ENCODE data around the gene PCIF1.

Gene PCIF1

GRCh38 chr20:45971675-45972499, 37.4 kb downstream of the PCIF1 start, which contains the start of gene ZNF335:
Gene ZNF335, minus strand, starts transcription at chr20:45972203. Its CDS starts 793 bp downstream, at chr20:45971410.
- peak; percentile 98 for DNase-seq (ENCODE audit: low read depth)
- peak within 1 kb of the TSS; percentile 97 for H3K4me3 ChIP-seq (replicated peaks; ENCODE audit: low read depth, low read length)
- TF ChIP-seq CTCF (IDR thresholded peaks at IDR 0.05; ENCODE audit: low read length, missing control alignments) = peak; percentile 5

- H3K4me3 ChIP-seq (replicated peaks; ENCODE audit: low read depth, low read length) = peak overlapping the region; percentile 97
- no peak for TF ChIP-seq CTCF (IDR thresholded peaks at IDR 0.05; ENCODE audit: low read length, missing control alignments)
- no peak for DNase-seq (ENCODE audit: low read depth)
Observed at GRCh38 chr20:45972500-45973183, 38.2 kb downstream of the PCIF1 start.

GRCh38 chr20:45974896-45975565, 40.5 kb downstream of the PCIF1 start:
- DNase-seq (ENCODE audit: low read depth) = no peak
- H3K4me3 ChIP-seq (replicated peaks; ENCODE audit: low read depth, low read length) = no peak overlapping the region
- no peak for TF ChIP-seq CTCF (IDR thresholded peaks at IDR 0.05; ENCODE audit: low read length, missing control alignments)

GRCh38 chr20:45975686-45976085, 41.2 kb downstream of the PCIF1 start:
- TF ChIP-seq CTCF (IDR thresholded peaks at IDR 0.05; ENCODE audit: low read length, missing control alignments) = no peak
- H3K4me3 ChIP-seq (replicated peaks; ENCODE audit: low read depth, low read length) = no peak overlapping the region
- DNase-seq (ENCODE audit: low read depth) = no peak

- no peak for DNase-seq (ENCODE audit: low read depth)
- no peak for TF ChIP-seq CTCF (IDR thresholded peaks at IDR 0.05; ENCODE audit: low read length, missing control alignments)
- H3K4me3 ChIP-seq (replicated peaks; ENCODE audit: low read depth, low read length) = no peak overlapping the region
Observed at GRCh38 chr20:45976086-45976485, 41.6 kb downstream of the PCIF1 start.

GRCh38 chr20:45981261-45981660, 46.8 kb downstream of the PCIF1 start:
- DNase-seq (ENCODE audit: low read depth) = no peak
- H3K4me3 ChIP-seq (replicated peaks; ENCODE audit: low read depth, low read length) = no peak overlapping the region
- no peak for TF ChIP-seq CTCF (IDR thresholded peaks at IDR 0.05; ENCODE audit: low read length, missing control alignments)
